ENCODE measurements around the gene PTPRQ. TPM values are rescaled to one million over a fixed set of nuclear protein-coding genes. Genes with fewer than 3 reads are reported as not detected.
"Not testable (repeated sequence)": the region's sequence is repeated elsewhere in the genome, so short reads cannot be mapped to it uniquely, and the experiment has no call there.

Gene PTPRQ
- total RNA-seq, 1 donor, result 5.4 TPM

- Histone ChIP-seq H4K20me1 (ENCODE audit: insufficient read depth, low read length) (no peaks in the 10 kb centered on the region), H3K36me3 (ENCODE audit: insufficient read depth, low read length) (no peaks in the 10 kb centered on the region), H3K79me2 (ENCODE audit: insufficient read depth, low read length) (peaks cover 7% of the 10 kb centered on the region), H2AFZ (ENCODE audit: low read length) (no peak overlapping the region), H3K4me2 (ENCODE audit: insufficient read depth, low read length) (peak overlapping the region; percentile 46), H3K27ac (ENCODE audit: low read depth, low read length) (peak overlapping the region; percentile 60), H3K4me1 (ENCODE audit: insufficient read depth, low read length) (peaks cover 57% of the 10 kb centered on the region), H3K27me3 (ENCODE audit: insufficient read depth, low read length) (no peaks in the 10 kb centered on the region), H3K9me3 (ENCODE audit: low read depth, low read length) (no peaks in the 10 kb centered on the region), H3K4me3 (ENCODE audit: insufficient read depth, low read length) (peak overlapping the region; percentile 27)
- peak; percentile 19 for DNase-seq (ENCODE audit: insufficient read length, low spot score, missing footprints)
- TF ChIP-seq CTCF (IDR thresholded peaks at IDR 0.05; ENCODE audit: extremely low read depth, low read depth, low read length), result no peak
Observed at GRCh38 chr12:80445083-80445793, 1.2 kb downstream of the PTPRQ start.

GRCh38 chr12:80456513-80456912, 12.5 kb downstream of the PTPRQ start:
- Histone ChIP-seq H3K36me3 (ENCODE audit: insufficient read depth, low read length) (no peaks in the 10 kb centered on the region), H3K27me3 (ENCODE audit: insufficient read depth, low read length) (no peaks in the 10 kb centered on the region), H3K4me2 (ENCODE audit: insufficient read depth, low read length) (no peak overlapping the region), H4K20me1 (ENCODE audit: insufficient read depth, low read length) (no peaks in the 10 kb centered on the region), H3K27ac (ENCODE audit: low read depth, low read length) (no peak overlapping the region), H3K79me2 (ENCODE audit: insufficient read depth, low read length) (no peaks in the 10 kb centered on the region), H3K4me3 (ENCODE audit: insufficient read depth, low read length) (no peak overlapping the region), H3K4me1 (ENCODE audit: insufficient read depth, low read length) (no peaks in the 10 kb centered on the region), H3K9me3 (ENCODE audit: low read depth, low read length) (no peaks in the 10 kb centered on the region), H2AFZ (ENCODE audit: low read length) (no peak overlapping the region)
- TF ChIP-seq CTCF (IDR thresholded peaks at IDR 0.05; ENCODE audit: extremely low read depth, low read depth, low read length), result no peak
- DNase-seq (ENCODE audit: insufficient read length, low spot score, missing footprints), result no peak

GRCh38 chr12:80460972-80461371, 16.9 kb downstream of the PTPRQ start:
- no peak overlapping the region for H3K4me3 ChIP-seq (ENCODE audit: insufficient read depth, low read length)
- H4K20me1 ChIP-seq (ENCODE audit: insufficient read depth, low read length), result no peaks in the 10 kb centered on the region
- no peaks in the 10 kb centered on the region for H3K27me3 ChIP-seq (ENCODE audit: insufficient read depth, low read length)
- H3K79me2 ChIP-seq (ENCODE audit: insufficient read depth, low read length), result no peaks in the 10 kb centered on the region
- TF ChIP-seq CTCF (IDR thresholded peaks at IDR 0.05; ENCODE audit: extremely low read depth, low read depth, low read length), result no peak
- H3K36me3 ChIP-seq (ENCODE audit: insufficient read depth, low read length), result no peaks in the 10 kb centered on the region
- H3K4me1 ChIP-seq (ENCODE audit: insufficient read depth, low read length), result no peaks in the 10 kb centered on the region
- no peaks in the 10 kb centered on the region for H3K9me3 ChIP-seq (ENCODE audit: low read depth, low read length)
- DNase-seq (ENCODE audit: insufficient read length, low spot score, missing footprints), result no peak
- no peak overlapping the region for H3K27ac ChIP-seq (ENCODE audit: low read depth, low read length)
- H2AFZ ChIP-seq (ENCODE audit: low read length), result no peak overlapping the region
- H3K4me2 ChIP-seq (ENCODE audit: insufficient read depth, low read length), result no peak overlapping the region

- not testable (repeated sequence) for H3K27me3 ChIP-seq (ENCODE audit: insufficient read depth, low read length); H3K36me3 ChIP-seq (ENCODE audit: insufficient read depth, low read length); H3K27ac ChIP-seq (ENCODE audit: low read depth, low read length); H3K4me3 ChIP-seq (ENCODE audit: insufficient read depth, low read length); H3K4me1 ChIP-seq (ENCODE audit: insufficient read depth, low read length); H3K79me2 ChIP-seq (ENCODE audit: insufficient read depth, low read length); DNase-seq (ENCODE audit: insufficient read length, low spot score, missing footprints); H4K20me1 ChIP-seq (ENCODE audit: insufficient read depth, low read length); H3K9me3 ChIP-seq (ENCODE audit: low read depth, low read length); H3K4me2 ChIP-seq (ENCODE audit: insufficient read depth, low read length); H2AFZ ChIP-seq (ENCODE audit: low read length)
Observed at GRCh38 chr12:80461851-80462250, 17.8 kb downstream of the PTPRQ start.
